ENCODE data around the gene NUBP2. TPM values are rescaled to one million over a fixed set of nuclear protein-coding genes. Genes with fewer than 3 reads are reported as not detected.
A peak's percentile ranks its signal among the peaks of the same experiment; 100 is the strongest.

The NUBP2 gene
- total and polyA plus RNA-seq, 8 donors, result 14.7 to 171 (median 67.7) TPM

- Histone ChIP-seq H3K36me3 (peaks cover 73 to 100% (median 100%) of the 10 kb centered on the region in 4 donors), H3K9me3 (no peaks in the 10 kb centered on the region), H3K4me3 (no peak overlapping the region), H3K27me3 (no peaks in the 10 kb centered on the region), H3K4me1 (peaks cover 0 to 20% (median 6%) of the 10 kb centered on the region in 4 donors), H3K27ac (no peak overlapping the region)
- TF ChIP-seq POLR2AphosphoS5 (IDR thresholded peaks at IDR 0.05) (no peak), EP300 (IDR thresholded peaks at IDR 0.05) (no peak), POLR2A (IDR thresholded peaks at IDR 0.05) (no peak)
- TF ChIP-seq, protein P1, sequence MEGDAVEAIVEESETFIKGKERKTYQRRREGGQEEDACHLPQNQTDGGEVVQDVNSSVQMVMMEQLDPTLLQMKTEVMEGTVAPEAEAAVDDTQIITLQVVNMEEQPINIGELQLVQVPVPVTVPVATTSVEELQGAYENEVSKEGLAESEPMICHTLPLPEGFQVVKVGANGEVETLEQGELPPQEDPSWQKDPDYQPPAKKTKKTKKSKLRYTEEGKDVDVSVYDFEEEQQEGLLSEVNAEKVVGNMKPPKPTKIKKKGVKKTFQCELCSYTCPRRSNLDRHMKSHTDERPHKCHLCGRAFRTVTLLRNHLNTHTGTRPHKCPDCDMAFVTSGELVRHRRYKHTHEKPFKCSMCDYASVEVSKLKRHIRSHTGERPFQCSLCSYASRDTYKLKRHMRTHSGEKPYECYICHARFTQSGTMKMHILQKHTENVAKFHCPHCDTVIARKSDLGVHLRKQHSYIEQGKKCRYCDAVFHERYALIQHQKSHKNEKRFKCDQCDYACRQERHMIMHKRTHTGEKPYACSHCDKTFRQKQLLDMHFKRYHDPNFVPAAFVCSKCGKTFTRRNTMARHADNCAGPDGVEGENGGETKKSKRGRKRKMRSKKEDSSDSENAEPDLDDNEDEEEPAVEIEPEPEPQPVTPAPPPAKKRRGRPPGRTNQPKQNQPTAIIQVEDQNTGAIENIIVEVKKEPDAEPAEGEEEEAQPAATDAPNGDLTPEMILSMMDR (IDR thresholded peaks at IDR 0.05), result no peak
- DNase-seq, result peak; percentile 42 to 48
- intact Hi-C loops (cut with DNase I; ENCODE audit: low total_unique reads), result no loop called here
- WGBS, 5 donors, result 61 to 85% (median 72%) methylated on average over 11 to 24 of the region's 24 CpGs
These were observed 19.8 kb upstream of the NUBP2 start for GRCh38 chr16:1762879-1763520.

- Histone ChIP-seq H3K36me3 (peaks cover 81 to 100% (median 100%) of the 10 kb centered on the region in 4 donors), H3K27ac (no peak overlapping the region), H3K4me1 (peaks cover 0 to 24% (median 8%) of the 10 kb centered on the region in 4 donors), H3K27me3 (no peaks in the 10 kb centered on the region), H3K4me3 (no peak overlapping the region), H3K9me3 (no peaks in the 10 kb centered on the region)
- DNase-seq, result peak in 1 of 2 donors; percentile 75
- no peak for TF ChIP-seq EP300 (IDR thresholded peaks at IDR 0.05)
- no peak for TF ChIP-seq POLR2AphosphoS5 (IDR thresholded peaks at IDR 0.05)
- TF ChIP-seq, protein P1 (IDR thresholded peaks at IDR 0.05), result peak in 1 of 7 experiments; percentile 18
- no peak for TF ChIP-seq POLR2A (IDR thresholded peaks at IDR 0.05)
- 68 to 75% (median 72%) methylated on average over 30 to 81 of the region's 81 CpGs for WGBS, 5 donors
- intact Hi-C loops (cut with DNase I; ENCODE audit: low total_unique reads), result no loop called here
These were observed 18.9 kb upstream of the NUBP2 start for GRCh38 chr16:1763521-1764511.

GRCh38 chr16:1764971-1765370, 17.8 kb upstream of the NUBP2 start:
- TF ChIP-seq, protein P1 (IDR thresholded peaks at IDR 0.05), result no peak
- TF ChIP-seq POLR2A (IDR thresholded peaks at IDR 0.05) (no peak), EP300 (IDR thresholded peaks at IDR 0.05) (no peak), POLR2AphosphoS5 (IDR thresholded peaks at IDR 0.05) (no peak)
- H3K9me3 ChIP-seq, result no peaks in the 10 kb centered on the region
- H3K4me3 ChIP-seq, result no peak overlapping the region
- H3K27me3 ChIP-seq, result no peaks in the 10 kb centered on the region
- H3K4me1 ChIP-seq, result peaks cover 4 to 35% (median 15%) of the 10 kb centered on the region in 4 donors
- WGBS, 5 donors, result 89 to 94% (median 91%) methylated on average over 9 to 21 of the region's 21 CpGs
- DNase-seq, result no peak
- no peak overlapping the region for H3K27ac ChIP-seq
- intact Hi-C loops (cut with DNase I; ENCODE audit: low total_unique reads), result no loop called here
- H3K36me3 ChIP-seq, result peaks cover 79 to 100% (median 98%) of the 10 kb centered on the region in 4 donors

DNA sequence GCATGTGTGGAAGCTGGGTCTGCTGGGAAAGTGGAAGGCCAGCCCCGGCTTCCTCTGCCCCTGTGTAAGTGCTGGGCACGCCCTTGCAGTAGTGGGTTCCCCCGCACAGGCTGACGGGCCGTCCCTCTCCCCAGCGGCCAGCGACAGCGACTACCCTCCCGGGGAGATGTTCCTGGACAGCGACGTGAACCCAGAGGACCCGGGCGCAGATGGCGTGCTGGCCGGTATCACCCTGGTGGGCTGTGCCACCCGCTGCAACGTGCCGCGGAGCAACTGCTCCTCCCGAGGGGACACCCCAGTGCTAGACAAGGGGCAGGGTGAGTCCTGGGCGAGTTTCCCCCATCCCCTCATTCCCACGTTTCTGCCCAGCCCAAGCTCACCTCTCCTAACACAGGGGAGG, 16.9 kb upstream of the NUBP2 start:
- H3K27me3 ChIP-seq, result no peaks in the 10 kb centered on the region
- H3K4me1 ChIP-seq, result peaks cover 12 to 44% (median 24%) of the 10 kb centered on the region in 4 donors
- H3K27ac ChIP-seq, result no peak overlapping the region
- no peaks in the 10 kb centered on the region for H3K9me3 ChIP-seq
- 88 to 95% (median 93%) methylated on average over 7 to 22 of the region's 22 CpGs for WGBS, 5 donors
- H3K4me3 ChIP-seq, result no peak overlapping the region
- intact Hi-C loops (cut with DNase I; ENCODE audit: low total_unique reads), result no loop called here
- DNase-seq, result no peak
- H3K36me3 ChIP-seq, result peaks cover 72 to 92% (median 90%) of the 10 kb centered on the region in 4 donors
- TF ChIP-seq, protein P1 (IDR thresholded peaks at IDR 0.05), result no peak
- TF ChIP-seq POLR2A (IDR thresholded peaks at IDR 0.05), result no peak
- no peak for TF ChIP-seq EP300 (IDR thresholded peaks at IDR 0.05)
- TF ChIP-seq POLR2AphosphoS5 (IDR thresholded peaks at IDR 0.05), result no peak
